Endothelial cell of umbilical vein (primary cell): Measurements from ENCODE around the gene NUDT8. TPM values are rescaled to one million over a fixed set of nuclear protein-coding genes. Genes with fewer than 3 reads are reported as not detected.
"Not testable (repeated sequence)": the region's sequence is repeated elsewhere in the genome, so short reads cannot be mapped to it uniquely, and the experiment has no call there.

ENCODE experiments used
- BruUV-seq: library from RNA; stranded (reverse); fragments of 400-500 nt; replicated peaks from 2 replicates; lab custom pipeline; 2021; lab: Mats Ljungman, UMichigan
- CTCF ChIA-PET: fragments of 300-600, 350-600 bp; sonication (Branson Sonifier 250); formaldehyde crosslinking; loops from one replicate; lab custom pipeline; 2021; ENCODE audit warnings: antibody characterized with exemption, inconsistent platforms; lab: Charles Lee
- POLR2A ChIA-PET: fragments of 300-600, 350-600 bp; sonication (Branson Sonifier 250); formaldehyde crosslinking; loops from one replicate; lab custom pipeline; 2021; ENCODE audit warnings: antibody characterized with exemption, inconsistent platforms; lab: Charles Lee
- DNase-seq: peaks from one replicate; pipeline ENCODE4 v3.0.0-alpha.2; 2011; ENCODE audit warnings: low read depth, low spot score
- FAIRE-seq: peaks from 2 replicates; lab custom pipeline; 2011; peaks lifted over from hg19 to GRCh38; lab: Jason Lieb, UNC
- H2AFZ ChIP-seq: 2 replicates; pipeline ENCODE4 v1.6.0; 2012; ENCODE audit warnings: low read depth, low read length, control low read depth, inconsistent platforms
- H3K27ac ChIP-seq: 2 replicates; pipeline ENCODE4 v1.5.1; 2011; ENCODE audit warnings: low read depth, mild to moderate bottlenecking, control low read depth, low read length, moderate library complexity; ENCODE audit not compliant: insufficient read depth
- H3K27me3 ChIP-seq, 2 experiments: 2 replicates each; pipeline versions ENCODE4 v1.6.0 to v1.6.1; 2011; ENCODE audit warnings: low read length in 2 of 2, mixed read lengths in 1 of 2; ENCODE audit not compliant: control insufficient read depth in 2 of 2, insufficient read depth in 2 of 2
- H3K36me3 ChIP-seq, 2 experiments: 2 replicates in 1 of 2; 3 replicates in 1 of 2; pipeline ENCODE4 v1.5.1; 2011; ENCODE audit warnings: low read length in 2 of 2, mild to moderate bottlenecking in 1 of 2, moderate library complexity in 1 of 2; ENCODE audit not compliant: control insufficient read depth in 2 of 2, insufficient read depth in 2 of 2; ENCODE audit errors: extremely low read depth in 1 of 2
- H3K4me1 ChIP-seq: 3 replicates; pipeline ENCODE4 v1.5.1; 2011; ENCODE audit warnings: mild to moderate bottlenecking, low read length; ENCODE audit not compliant: control insufficient read depth, insufficient read depth; ENCODE audit errors: extremely low read depth
- H3K4me2 ChIP-seq: 2 replicates; pipeline ENCODE4 v1.6.1; 2011; ENCODE audit warnings: low read length, control low read depth, mixed read lengths; ENCODE audit not compliant: insufficient read depth
- H3K4me3 ChIP-seq, 3 experiments: fragments of 200-600 bp in 1 of 3; sonication (generic), shearing (Covaris generic) in 1 of 3; replicated peaks in 1 of 3; 2 replicates each; pipeline ENCODE4 v1.5.1; 2011 to 2016; ENCODE audit warnings: control low read depth in 3 of 3, low read length in 3 of 3, mild to moderate bottlenecking in 2 of 3, inconsistent platforms in 1 of 3, low read depth in 1 of 3, moderate library complexity in 1 of 3; ENCODE audit not compliant: insufficient read depth in 1 of 3
- H3K79me2 ChIP-seq: 2 replicates; pipeline ENCODE4 v1.6.0; 2012; ENCODE audit warnings: low read length, inconsistent platforms; ENCODE audit not compliant: control insufficient read depth, insufficient read depth
- H3K9ac ChIP-seq: replicated peaks from 2 replicates; pipeline ENCODE3; 2011; ENCODE audit warnings: low read length, control low read depth; ENCODE audit not compliant: insufficient read depth; ENCODE audit errors: extremely low read depth
- H3K9me1 ChIP-seq: replicated peaks from 3 replicates; pipeline ENCODE4 v1.6.0; 2011; ENCODE audit warnings: mild to moderate bottlenecking, low read length; ENCODE audit not compliant: control insufficient read depth, insufficient read depth; ENCODE audit errors: extremely low read depth
- H3K9me3 ChIP-seq: replicated peaks from 2 replicates; pipeline ENCODE4 v1.5.1; 2012; ENCODE audit warnings: low read length, inconsistent platforms; ENCODE audit not compliant: control insufficient read depth, insufficient read depth
- H4K20me1 ChIP-seq: replicated peaks from 2 replicates; pipeline ENCODE3; 2011; ENCODE audit warnings: mild to moderate bottlenecking, low read length; ENCODE audit not compliant: control insufficient read depth, insufficient read depth; ENCODE audit errors: extremely low read depth
- dilution Hi-C: fragments of 300-500 bp; cut with MboI; formaldehyde crosslinking; loops from one replicate; pipeline ENCODE4 v1.15.0; 2019; ENCODE audit warnings: low sequenced_read_pairs; ENCODE audit not compliant: extremely low pct_ligation_motif_present
- intact Hi-C: fragments of 100-400 bp; cut with micrococcal nuclease; formaldehyde crosslinking; loops from one replicate; pipeline ENCODE4 v1.10.0; 2022
- polyA plus RNA-seq, 4 experiments: library from polyadenylated mRNA; depleted of rRNA in 3 of 4; stranded (reverse) in 3 of 4; unstranded in 1 of 4; fragments of >200 nt; gene quantifications; 2 replicates each; pipeline versions ENCODE4 v1.2.1 to v1.2.3, GENCODE V29; 2011 to 2012; ENCODE audit warnings: missing spikeins in 1 of 4
- total RNA-seq: library from RNA; stranded (reverse); gene quantifications from 2 replicates; pipeline ENCODE4 v1.2.3, GENCODE V29; 2021

Gene NUDT8
- total and polyA plus RNA-seq, 2 donors (not counting 3 experiments of a cell fraction or from before 2014, with no cell fraction given) = 14.1 to 20.4 TPM

- H3K9me3 ChIP-seq, CTCF ChIA-PET, FAIRE-seq, H3K36me3 ChIP-seq, H3K27ac ChIP-seq, H3K79me2 ChIP-seq, H3K4me3 ChIP-seq, H4K20me1 ChIP-seq, H3K4me1 ChIP-seq, BruUV-seq, H3K4me2 ChIP-seq, H3K9ac ChIP-seq, H3K27me3 ChIP-seq, H2AFZ ChIP-seq, DNase-seq, POLR2A ChIA-PET, H3K9me1 ChIP-seq, dilution Hi-C loops: not testable (repeated sequence)
- intact Hi-C loops = loop anchor here (10.0 kb wide), 1 partner anchor 777 kb away; the partner anchor contains the start of gene RCE1
These were observed 7.8 kb downstream of the NUDT8 start for GRCh38 chr11:67621928-67622327.

GRCh38 chr11:67620621-67621020 is 9.1 kb downstream of the NUDT8 start:
- H3K36me3 ChIP-seq, H2AFZ ChIP-seq, H3K9me1 ChIP-seq, FAIRE-seq, POLR2A ChIA-PET, H3K27ac ChIP-seq, H3K4me2 ChIP-seq, H3K9me3 ChIP-seq, H3K79me2 ChIP-seq, H3K9ac ChIP-seq, H3K4me1 ChIP-seq, H3K4me3 ChIP-seq, DNase-seq, H4K20me1 ChIP-seq, dilution Hi-C loops, BruUV-seq: not testable (repeated sequence)
- CTCF ChIA-PET = interaction anchor here (2.3 kb wide), 1 partner anchor 9 kb away, joined by 11 read pairs; the partner anchor contains the start of gene NUDT8
- intact Hi-C loops = loop anchor here (10.0 kb wide), 1 partner anchor 776 kb away; the partner anchor contains the start of gene RCE1
- peaks cover 14 to 21% of the 10 kb centered on the region in 2 experiments for H3K27me3 ChIP-seq

GRCh38 chr11:67619683-67620618 is 9.8 kb downstream of the NUDT8 start:
- H3K27ac ChIP-seq, FAIRE-seq, H3K9ac ChIP-seq, H3K9me1 ChIP-seq, H3K4me2 ChIP-seq, H3K4me3 ChIP-seq, DNase-seq, H3K9me3 ChIP-seq, H3K36me3 ChIP-seq, POLR2A ChIA-PET, H3K79me2 ChIP-seq, H2AFZ ChIP-seq, H4K20me1 ChIP-seq, H3K4me1 ChIP-seq, BruUV-seq, dilution Hi-C loops: not testable (repeated sequence)
- H3K27me3 ChIP-seq = peaks cover 14 to 21% of the 10 kb centered on the region in 2 experiments
- intact Hi-C loops = loop anchor here (10.0 kb wide), 1 partner anchor 775 kb away; the partner anchor contains the start of gene RCE1
- CTCF ChIA-PET = interaction anchor here (2.3 kb wide), 1 partner anchor 10 kb away, joined by 11 read pairs; the partner anchor contains the start of gene NUDT8
